Kidney epithelial cell (primary cell): ENCODE measurements around the gene MS4A4E. TPM values are rescaled to one million over a fixed set of nuclear protein-coding genes. Genes with fewer than 3 reads are reported as not detected.

Source experiments
- DNase-seq: peaks from one replicate; pipeline ENCODE4 v3.0.0-alpha.2; 2010; ENCODE audit warnings: low read depth
- H3K27me3 ChIP-seq: 2 replicates; pipeline ENCODE4 v1.6.0; 2011; ENCODE audit warnings: low read length; ENCODE audit not compliant: control insufficient read depth, insufficient read depth
- H3K36me3 ChIP-seq: 2 replicates; pipeline ENCODE4 v1.5.1; 2011; ENCODE audit warnings: low read length; ENCODE audit not compliant: control insufficient read depth, insufficient read depth
- H3K4me3 ChIP-seq: 2 replicates; pipeline ENCODE4 v1.5.1; 2011; ENCODE audit warnings: low read depth, mild to moderate bottlenecking, control low read depth, low read length
- CTCF ChIP-seq: IDR thresholded peaks from 2 replicates; pipeline ENCODE4 v1.5.1; 2011; ENCODE audit warnings: mild to moderate bottlenecking, moderate library complexity, low read length, control low read depth, inconsistent platforms; ENCODE audit not compliant: insufficient read depth, poor library complexity, severe bottlenecking
- total RNA-seq: library from RNA; depleted of rRNA; stranded (reverse); fragments of >200 nt; gene quantifications from 2 replicates; pipeline ENCODE4 v1.2.3, GENCODE V29; 2015

Gene MS4A4E
- total RNA-seq, 1 donor from 2014 or later: not detected

- Histone ChIP-seq H3K27me3 (no peaks in the 10 kb centered on the region), H3K4me3 (no peak within 1 kb of the TSS)
- no peak for DNase-seq
These were observed 37.5 kb upstream of the MS4A4E start, which contains the start of gene MS4A4A for GRCh38 chr11:60280412-60280811. Gene MS4A4A (plus strand): TSS chr11:60280666. CDS start chr11:60280676, 10 bp downstream.

DNA sequence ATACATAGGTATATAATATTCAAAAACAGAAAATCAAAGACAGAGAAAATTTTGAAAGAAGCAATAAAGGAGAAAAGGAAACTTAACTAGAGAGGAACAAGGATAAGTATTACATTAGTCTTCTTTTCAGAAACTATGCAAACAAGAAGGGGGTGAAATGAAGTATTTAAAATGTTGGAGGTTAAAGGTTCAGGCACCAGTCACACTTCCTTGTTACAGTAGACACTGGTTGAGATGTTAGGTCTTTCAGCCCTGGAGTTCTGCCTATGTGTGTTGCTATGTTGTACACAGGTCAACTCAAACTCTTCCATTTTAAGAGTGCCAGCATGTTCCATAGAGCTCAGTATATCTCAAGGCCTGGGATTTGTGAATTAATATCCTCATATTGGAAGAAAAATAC, 31.5 kb upstream of the MS4A4E start:
- no peaks in the 10 kb centered on the region for H3K36me3 ChIP-seq
- no peak overlapping the region for H3K4me3 ChIP-seq
- no peak for DNase-seq
- no peaks in the 10 kb centered on the region for H3K27me3 ChIP-seq
- TF ChIP-seq CTCF: no peak

More at GRCh38 chr11:60280412-60280811, 37.5 kb upstream of the MS4A4E start, which contains the start of gene MS4A4A:
- H3K36me3 ChIP-seq: no peaks in the 10 kb centered on the region
- no peak for TF ChIP-seq CTCF

DNA sequence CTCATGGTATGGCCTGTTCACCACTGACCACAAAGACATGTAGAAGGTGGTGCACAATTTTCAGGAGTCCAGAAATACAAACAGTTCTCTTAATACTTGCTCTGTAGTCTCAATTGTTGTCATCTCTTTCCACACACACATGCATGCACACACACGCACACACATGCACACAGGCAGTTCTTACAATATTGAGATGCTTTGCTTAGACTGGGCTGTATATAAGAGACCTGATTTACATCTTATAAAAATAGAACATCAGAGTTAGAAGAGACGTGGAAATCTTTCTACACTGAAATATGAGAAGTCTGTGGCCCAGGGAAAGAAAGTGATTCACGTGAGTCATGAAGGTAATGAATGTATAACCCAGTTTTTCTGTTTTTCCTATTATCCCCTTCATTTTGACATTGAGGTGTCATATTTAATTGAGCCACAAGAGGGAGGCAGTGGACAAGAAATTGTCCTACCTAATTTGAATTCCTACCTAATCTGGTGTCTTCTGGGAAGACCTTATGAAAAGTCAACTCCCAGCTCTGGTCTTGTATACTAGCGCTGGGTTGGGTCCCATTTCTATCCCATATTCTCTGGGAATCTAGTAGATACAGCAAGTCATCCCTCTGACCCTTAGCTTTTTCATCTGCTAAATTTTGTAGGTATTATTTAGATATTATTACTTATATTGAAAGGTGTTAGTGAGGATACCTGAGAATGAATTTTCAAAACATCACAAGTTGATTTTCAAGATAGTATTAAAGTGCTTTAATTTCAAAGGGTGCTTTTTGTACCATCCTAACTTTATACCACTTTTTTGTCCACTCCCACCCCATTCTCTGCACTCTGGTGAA, 22.7 kb upstream of the MS4A4E start:
- TF ChIP-seq CTCF: peak; percentile 54
- no peaks in the 10 kb centered on the region for H3K36me3 ChIP-seq
- no peak for DNase-seq
- H3K4me3 ChIP-seq: no peak overlapping the region
- H3K27me3 ChIP-seq: peaks cover 2% of the 10 kb centered on the region

DNA sequence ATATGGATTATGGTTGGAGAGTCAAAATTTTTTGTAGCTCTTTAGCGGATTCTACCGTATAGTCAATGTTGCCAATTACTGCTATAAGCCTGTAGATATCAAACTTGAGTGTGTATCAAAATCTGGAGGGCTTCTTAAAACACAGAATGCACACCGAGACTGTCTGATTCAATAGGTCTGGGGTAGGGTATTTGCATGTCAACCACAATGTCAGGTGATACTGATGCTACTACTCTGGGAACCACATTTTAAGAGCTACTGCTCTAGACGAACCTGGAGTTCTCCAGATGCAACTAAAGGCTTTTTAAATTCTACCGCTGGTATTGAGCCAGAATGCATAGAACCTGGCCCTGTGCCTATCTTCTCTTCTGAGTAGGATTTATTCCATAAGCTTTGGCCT, 21.7 kb upstream of the MS4A4E start:
- H3K27me3 ChIP-seq: peaks cover 2% of the 10 kb centered on the region
- H3K36me3 ChIP-seq: no peaks in the 10 kb centered on the region
- H3K4me3 ChIP-seq: no peak overlapping the region
- DNase-seq: no peak
- TF ChIP-seq CTCF: no peak

GRCh38 chr11:60263402-60263801, 20.5 kb upstream of the MS4A4E start:
- no peak overlapping the region for H3K4me3 ChIP-seq
- H3K36me3 ChIP-seq: no peaks in the 10 kb centered on the region
- no peak for DNase-seq
- peaks cover 2% of the 10 kb centered on the region for H3K27me3 ChIP-seq
- no peak for TF ChIP-seq CTCF
